K562 (cell line): ENCODE results near the gene ARIH1. TPM values are rescaled to one million over a fixed set of nuclear protein-coding genes. Genes with fewer than 3 reads are reported as not detected.

Experiments used
- ATAC-seq: fragments of 200-7000 bp; cut with Tn5 transposase; 3 replicates; pipeline ENCODE4 v1.9.1; 2020; ENCODE audit warnings: moderate library complexity
- BruUV-seq: library from RNA; stranded (reverse); fragments of 400-500 nt; replicated peaks from 2 replicates; lab custom pipeline; 2021; lab: Mats Ljungman, UMichigan
- CTCF ChIA-PET: fragments of 300-600 bp; formaldehyde crosslinking; extraction: SDS; loops from one replicate; lab custom pipeline; 2021; ENCODE audit warnings: low intra/inter-chr PET ratio; lab: Yijun Ruan, JAX
- POLR2A ChIA-PET: fragments of 300-600, 350-650 bp; sonication (Branson Sonifier 250); formaldehyde crosslinking; extraction: SDS; loops from one replicate; lab custom pipeline; 2021; ENCODE audit warnings: antibody characterized with exemption, inconsistent platforms; lab: Yijun Ruan, JAX
- DNase-seq, 4 experiments: peaks; one replicate each; pipeline versions ENCODE4 v3.0.0 to v3.0.0-alpha.2; 2011 to 2018; ENCODE audit warnings: low spot score in 3 of 4, mixed read lengths in 3 of 4; ENCODE audit errors: extremely low read depth in 1 of 4
- FAIRE-seq: peaks from 2 replicates; lab custom pipeline; 2011; peaks lifted over from hg19 to GRCh38; lab: Jason Lieb, UNC
- H2AFZ ChIP-seq: 2 replicates; pipeline ENCODE4 v1.6.0; 2011; ENCODE audit warnings: low read depth, low read length, control low read depth, inconsistent platforms
- H3K27ac ChIP-seq: fragments of 200-600 bp; 3 replicates; pipeline ENCODE4 v1.8.0; 2011; ENCODE audit warnings: low read depth, mild to moderate bottlenecking, control low read depth, inconsistent platforms, low read length, moderate library complexity, mixed read lengths; ENCODE audit errors: extremely low read depth
- H3K27me3 ChIP-seq, 2 experiments: fragments of 300-600 bp in 1 of 2; 2 replicates in 1 of 2; 3 replicates in 1 of 2; pipeline versions ENCODE4 v1.6.0 to v1.8.0; 2011; ENCODE audit warnings: inconsistent platforms in 2 of 2, low read length in 2 of 2, mild to moderate bottlenecking in 1 of 2, mixed read lengths in 1 of 2, moderate library complexity in 1 of 2; ENCODE audit not compliant: control insufficient read depth in 2 of 2, insufficient read depth in 2 of 2
- H3K36me3 ChIP-seq: fragments of 300-600 bp; 3 replicates; pipeline ENCODE4 v1.8.0; 2011; ENCODE audit warnings: mild to moderate bottlenecking, low read length, inconsistent platforms; ENCODE audit not compliant: control insufficient read depth, insufficient read depth
- H3K4me1 ChIP-seq, 2 experiments: fragments of 200-600 bp in 1 of 2; replicated peaks in 1 of 2; 2 replicates in 1 of 2; 3 replicates in 1 of 2; pipeline versions ENCODE4 v1.5.1 to v1.8.0; 2011; ENCODE audit warnings: inconsistent platforms in 2 of 2, low read length in 2 of 2, mild to moderate bottlenecking in 1 of 2, mixed read lengths in 1 of 2, moderate library complexity in 1 of 2; ENCODE audit not compliant: control insufficient read depth in 2 of 2, insufficient read depth in 2 of 2
- H3K4me2 ChIP-seq: 2 replicates; pipeline ENCODE4 v1.6.1; 2011; ENCODE audit warnings: low read length, control low read depth, inconsistent platforms, mixed read lengths; ENCODE audit not compliant: insufficient read depth
- H3K4me3 ChIP-seq: fragments of 200-600 bp; sonication (generic), shearing (Covaris generic); 2 replicates; pipeline ENCODE4 v1.5.1; 2016; ENCODE audit warnings: control low read depth, inconsistent platforms
- H3K79me2 ChIP-seq: fragments of 200-600 bp; 3 replicates; pipeline ENCODE4 v1.8.0; 2011; ENCODE audit warnings: low read length, inconsistent platforms; ENCODE audit not compliant: control insufficient read depth, insufficient read depth
- H3K9ac ChIP-seq, 2 experiments: 2 replicates each; pipeline versions ENCODE4 v1.6.0 to v1.6.1; 2011; ENCODE audit warnings: low read depth in 2 of 2, low read length in 2 of 2, control low read depth in 1 of 2, inconsistent platforms in 1 of 2, mild to moderate bottlenecking in 1 of 2, mixed read lengths in 1 of 2; ENCODE audit not compliant: insufficient read depth in 1 of 2
- H3K9me1 ChIP-seq: one replicate; pipeline ENCODE4 v1.6.0; 2011; ENCODE audit warnings: inconsistent platforms, mild to moderate bottlenecking, low read length, moderate library complexity; ENCODE audit not compliant: control insufficient read depth, insufficient read depth
- H3K9me3 ChIP-seq: replicated peaks from 2 replicates; pipeline ENCODE4 v1.5.1; 2011; ENCODE audit warnings: low read depth, low read length, inconsistent platforms; ENCODE audit not compliant: control insufficient read depth, insufficient read depth
- H4K20me1 ChIP-seq: replicated peaks from 2 replicates; pipeline ENCODE4 v1.6.1; 2011; ENCODE audit warnings: low read length, inconsistent platforms, mixed read lengths; ENCODE audit not compliant: control insufficient read depth, insufficient read depth
- CAMTA2 ChIP-seq: fragments of 250-450 bp; sonication (Bioruptor Pico); conservative IDR thresholded peaks from 2 replicates; pipeline ENCODE4 v1.5.1; 2022
- E2F8 ChIP-seq: fragments of 450-650 bp; IDR thresholded peaks from 2 replicates; pipeline ENCODE4 v1.7.1; 2018; ENCODE audit warnings: mild to moderate bottlenecking, low read depth; ENCODE audit not compliant: partially characterized antibody
- ESRRA ChIP-seq: fragments of 450-650 bp; IDR thresholded peaks from 2 replicates; pipeline ENCODE4 v1.6.1; 2014; ENCODE audit warnings: low read depth, mild to moderate bottlenecking, moderate library complexity, borderline replicate concordance
- HDAC3 ChIP-seq: fragments of 450-650 bp; IDR thresholded peaks from 2 replicates; pipeline ENCODE4 v1.6.1; 2018; ENCODE audit warnings: borderline replicate concordance, mild to moderate bottlenecking, moderate library complexity; ENCODE audit not compliant: partially characterized antibody
- HLTF ChIP-seq: fragments of 450-650 bp; IDR thresholded peaks from 2 replicates; pipeline ENCODE4 v1.6.1; 2016
- HNRNPUL1 ChIP-seq: fragments of 200-400 bp; formaldehyde crosslinking; IDR thresholded peaks from 2 replicates; pipeline ENCODE4 v1.6.1; 2017; ENCODE audit warnings: low read length
- HSF4 ChIP-seq: fragments of 250-450 bp; sonication (Bioruptor Pico); IDR thresholded peaks from 2 replicates; pipeline ENCODE4 v2.1.2; 2022; ENCODE audit warnings: mild to moderate bottlenecking, moderate library complexity, borderline replicate concordance
- ID3 ChIP-seq, 2 experiments: fragments of 250-450 bp in 1 of 2; fragments of 450-650 bp in 1 of 2; sonication (Bioruptor Pico) in 1 of 2; IDR thresholded peaks; 2 replicates each; pipeline versions ENCODE4 v1.6.1 to v1.8.0; 2016 to 2021; ENCODE audit warnings: mild to moderate bottlenecking in 2 of 2, moderate library complexity in 2 of 2, missing compliant biosample characterization in 1 of 2, missing genetic modification characterization in 1 of 2
- MCM7 ChIP-seq, 2 experiments: fragments of 450-650 bp; IDR thresholded peaks; 2 replicates each; pipeline ENCODE4 v1.6.1; 2016 to 2018
- PHB ChIP-seq: fragments of 250-450 bp; sonication (Bioruptor Pico); IDR thresholded peaks from 2 replicates; pipeline ENCODE4 v1.5.0; 2021
- RBM39 ChIP-seq: fragments of 200-400 bp; formaldehyde crosslinking; optimal IDR thresholded peaks from 2 replicates; pipeline ENCODE3; 2018; ENCODE audit warnings: low read depth, low read length
- TBP ChIP-seq: optimal IDR thresholded peaks from 2 replicates; pipeline ENCODE3; 2011; ENCODE audit warnings: low read depth, low read length, improper control_type of control experiment
- ZBTB1 ChIP-seq: sonication (generic); formaldehyde crosslinking; IDR thresholded peaks from 2 replicates; pipeline ENCODE4 v1.8.1; 2023; ENCODE audit warnings: missing genetic modification reagents, low read depth, mild to moderate bottlenecking, borderline replicate concordance
- ZFP30 ChIP-seq: fragments of 250-450 bp; sonication (Bioruptor Pico); IDR thresholded peaks from 2 replicates; pipeline ENCODE4 v1.8.0; 2022; ENCODE audit warnings: moderate library complexity, mild to moderate bottlenecking, inconsistent platforms, borderline replicate concordance
- ZNF274 ChIP-seq: IDR thresholded peaks from 2 replicates; pipeline ENCODE4 v1.6.1; 2011; ENCODE audit warnings: low read depth, mild to moderate bottlenecking, low read length, moderate library complexity, borderline replicate concordance
- ZNF280A ChIP-seq: fragments of 450-650 bp; IDR thresholded peaks from 2 replicates; pipeline ENCODE4 v1.6.1; 2018; ENCODE audit warnings: mild to moderate bottlenecking, low read depth; ENCODE audit not compliant: partially characterized antibody
- WGBS: fragments of 100-300 bp; shearing (Covaris generic); methylation state at CpG from one replicate; pipeline ENCODE4 v1.1.6; 2016; ENCODE audit warnings: low coverage, mixed read lengths; ENCODE audit not compliant: insufficient coverage; ENCODE audit errors: missing lambda C conversion rate; 5-methylcytosine and 5-hydroxymethylcytosine counted together
- in situ Hi-C: fragments of 300-500 bp; cut with MboI; formaldehyde crosslinking; loops from 4 replicates; pipeline ENCODE4 v1.15.0; 2018; ENCODE audit warnings: inconsistent platforms, mixed read lengths
- intact Hi-C: fragments of 100-400 bp; cut with micrococcal nuclease; formaldehyde crosslinking; loops from 2 replicates; pipeline ENCODE4 v1.14.2; 2022
- polyA plus RNA-seq, 8 experiments: library from polyadenylated mRNA; depleted of rRNA in 4 of 8; stranded (reverse) in 5 of 8; unstranded in 3 of 8; fragments of >200 nt; fragmentation: Nextera tagmentation in 2 of 8; fragmentation: Illumina TruSeq in 1 of 8; extraction: Ambion mirVana in 2 of 8; extraction: Trizol in 1 of 8; gene quantifications; 2 replicates each; pipeline versions ENCODE4 v1.2.1 to v1.2.3, GENCODE V29; 2011 to 2014; ENCODE audit warnings: inconsistent platforms in 1 of 8, missing spikeins in 1 of 8
- total RNA-seq, 7 experiments: library from RNA; depleted of rRNA in 6 of 7; stranded (reverse); fragments of >200 nt in 6 of 7; fragmentation: Illumina TruSeq in 2 of 7; extraction: Trizol in 2 of 7; gene quantifications; 2 replicates each; pipeline versions ENCODE4 v1.2.1 to v1.2.3, GENCODE V29; 2011 to 2021; ENCODE audit warnings: low replicate concordance in 1 of 7

The ARIH1 gene
- total and polyA plus RNA-seq, 9 of the 15 experiments (the other 6 are each of a cell fraction or from before 2014, with no cell fraction given) = 17.7 to 125 (median 31.4) TPM

GRCh38 chr15:72564091-72564490 lies 90.0 kb downstream of the ARIH1 start:
- Histone ChIP-seq H4K20me1 (no peaks in the 10 kb centered on the region), H3K9me1 (no peaks in the 10 kb centered on the region), H3K27ac (no peak overlapping the region), H3K4me1 (no peaks in the 10 kb centered on the region), H3K4me2 (no peak overlapping the region), H3K79me2 (no peaks in the 10 kb centered on the region), H3K4me3 (no peak overlapping the region), H3K36me3 (peaks cover 64% of the 10 kb centered on the region), H3K9ac (no peak overlapping the region), H3K27me3 (no peaks in the 10 kb centered on the region), H2AFZ (no peak overlapping the region), H3K9me3 (no peaks in the 10 kb centered on the region)
- no TSS peak for BruUV-seq
- 96% methylated on average over 1 of the region's 1 CpG for WGBS
- in situ Hi-C loops = no loop called here
- FAIRE-seq = no peak
- POLR2A ChIA-PET = no interaction called here
- TF ChIP-seq HNRNPUL1 = no peak
- no peak for TF ChIP-seq MCM7 (IDR thresholded peaks at IDR 0.05)
- no peak for TF ChIP-seq TBP
- TF ChIP-seq ESRRA = no peak
- TF ChIP-seq PHB (CRISPR knock-in tag) = no peak
- TF ChIP-seq ZNF274 = no peak
- TF ChIP-seq ID3 (CRISPR knock-in tag; IDR thresholded peaks at IDR 0.05) = no peak
- no peak for TF ChIP-seq ID3 (tag; IDR thresholded peaks at IDR 0.05)
- TF ChIP-seq E2F8 = no peak
- TF ChIP-seq ZFP30 (CRISPR knock-in tag) = no peak
- TF ChIP-seq HSF4 = no peak
- TF ChIP-seq ZBTB1 = no peak
- no peak for TF ChIP-seq HLTF
- TF ChIP-seq ZNF280A = no peak
- TF ChIP-seq HDAC3 = no peak
- no peak for TF ChIP-seq CAMTA2
- TF ChIP-seq RBM39 = no peak
- CTCF ChIA-PET = no interaction called here
- no peak for ATAC-seq
- intact Hi-C loops = no loop called here
- DNase-seq = no peak
